ENCODE results near the gene RNASEH2A. TPM values are rescaled to one million over a fixed set of nuclear protein-coding genes. Genes with fewer than 3 reads are reported as not detected.

RNASEH2A gene
- total and polyA plus RNA-seq, 2 of the 13 experiments (the other 11 are each of a cell fraction or from before 2014, with no cell fraction given): 25.1 to 35.8 TPM

- TF ChIP-seq PRDM15 (CRISPR knock-in tag; IDR thresholded peaks at IDR 0.05) (no peak), ARID5B (CRISPR knock-in tag; IDR thresholded peaks at IDR 0.05) (no peak), ELF4 (CRISPR knock-in tag; IDR thresholded peaks at IDR 0.05; ENCODE audit: borderline replicate concordance) (no peak)
Measured at GRCh38 chr19:12770922-12771321, 35.5 kb upstream of the RNASEH2A start (continued).

GRCh38 chr19:12772323-12772722 is 34.1 kb upstream of the RNASEH2A start:
- CTCF ChIA-PET (ENCODE audit: low intra/inter-chr PET ratio, low total read pairs): no interaction called here
- ATAC-seq: no peak
- TF ChIP-seq PBX3 (CRISPR knock-in tag; IDR thresholded peaks at IDR 0.05; ENCODE audit: borderline replicate concordance) (no peak), MLXIP (CRISPR knock-in tag; IDR thresholded peaks at IDR 0.05; ENCODE audit: borderline replicate concordance) (no peak), PLRG1 (conservative IDR thresholded peaks at IDR 0.05) (no peak), NFE2L2 (IDR thresholded peaks at IDR 0.05; ENCODE audit: low read length) (no peak), HMGXB4 (CRISPR knock-in tag; IDR thresholded peaks at IDR 0.05; ENCODE audit: borderline replicate concordance in 1 of 2, low read depth in 1 of 2) (no peak)

More at GRCh38 chr19:12772323-12772722, 34.1 kb upstream of the RNASEH2A start:
- Histone ChIP-seq H3K4me3 (replicated peaks in 1 of 3; ENCODE audit: insufficient read depth in 1 of 3, low read depth in 2 of 3, low read length in 3 of 3) (no peak overlapping the region), H3K79me2 (ENCODE audit: insufficient read depth, low read length) (no peaks in the 10 kb centered on the region), H3K27me3 (ENCODE audit: control insufficient read depth in 1 of 2, insufficient read depth in 2 of 2, low read length in 2 of 2) (no peaks in the 10 kb centered on the region), H4K20me1 (ENCODE audit: insufficient read depth, low read length) (no peaks in the 10 kb centered on the region), H3K4me1 (ENCODE audit: insufficient read depth, low read length) (peaks cover 10% of the 10 kb centered on the region), H3K36me3 (replicated peaks in 1 of 2; ENCODE audit: control insufficient read depth in 1 of 2, insufficient read depth in 2 of 2, low read length in 2 of 2) (no peaks in the 10 kb centered on the region), H3K9ac (ENCODE audit: insufficient read depth, low read depth, low read length) (no peak overlapping the region), H3K27ac (ENCODE audit: extremely low read length, insufficient read depth, low read length) (no peak overlapping the region), H3K4me2 (ENCODE audit: low read depth, low read length) (no peak overlapping the region), H2AFZ (ENCODE audit: low read length) (no peak overlapping the region), H3K9me3 (ENCODE audit: low read length) (no peaks in the 10 kb centered on the region)
- intact Hi-C loops (cut with micrococcal nuclease; ENCODE audit: unreplicated experiment): no loop called here
- in situ Hi-C loops (cut with HindIII; ENCODE audit: extremely low pct_ligation_motif_present, low pct_unique_long_range_greater_than_20kb): loop anchor here (5.0 kb wide), 1 partner anchor 65 kb away; the partner anchor contains the start of gene MAST1
- FAIRE-seq (no peak), DNase-seq (ENCODE audit: low spot score) (no peak)
- WGBS (ENCODE audit: low lambda C conversion rate): 94% methylated on average over 4 of the region's 4 CpGs
- POLR2A ChIA-PET: interaction anchor here (2.0 kb wide), 1 partner anchor 19 kb away, joined by 8 read pairs; the partner anchor contains the start of gene JUNB
- no TSS peak for BruUV-seq (replicated peaks)
